Brain microvascular endothelial cell (primary cell): ENCODE results near the gene PIK3R6.

Source experiments
- DNase-seq: peaks from one replicate; pipeline ENCODE4 v3.0.0-alpha.2; 2020
- H3K27ac ChIP-seq: fragments of 250-450 bp; sonication (Bioruptor Pico); 2 replicates; pipeline ENCODE4 v1.5.1; 2020; ENCODE audit warnings: mild to moderate bottlenecking, moderate library complexity
- H3K27me3 ChIP-seq: fragments of 250-450 bp; sonication (Bioruptor Pico); replicated peaks from 2 replicates; pipeline ENCODE4 v1.5.1; 2020; ENCODE audit warnings: mild to moderate bottlenecking
- H3K36me3 ChIP-seq: fragments of 250-450 bp; sonication (Bioruptor Pico); replicated peaks from 2 replicates; pipeline ENCODE4 v1.5.1; 2020; ENCODE audit warnings: mild to moderate bottlenecking
- H3K4me3 ChIP-seq: 2 replicates; pipeline ENCODE4 v1.5.1; 2011; ENCODE audit warnings: low read depth, mild to moderate bottlenecking, control low read depth, low read length, moderate library complexity
- in situ Hi-C: cut with HindIII; loops from 2 replicates; pipeline ENCODE4 v1.10.0; 2017; ENCODE audit warnings: low sequenced_read_pairs, low pct_ligation_motif_present
- TF ChIP-seq, protein P1 (sequence below): IDR thresholded peaks from 2 replicates; pipeline ENCODE4 v1.5.1; 2011; ENCODE audit warnings: low read depth, mild to moderate bottlenecking, moderate library complexity, low read length, control low read depth, inconsistent platforms; ENCODE audit errors: missing control alignments

PIK3R6 gene

DNA sequence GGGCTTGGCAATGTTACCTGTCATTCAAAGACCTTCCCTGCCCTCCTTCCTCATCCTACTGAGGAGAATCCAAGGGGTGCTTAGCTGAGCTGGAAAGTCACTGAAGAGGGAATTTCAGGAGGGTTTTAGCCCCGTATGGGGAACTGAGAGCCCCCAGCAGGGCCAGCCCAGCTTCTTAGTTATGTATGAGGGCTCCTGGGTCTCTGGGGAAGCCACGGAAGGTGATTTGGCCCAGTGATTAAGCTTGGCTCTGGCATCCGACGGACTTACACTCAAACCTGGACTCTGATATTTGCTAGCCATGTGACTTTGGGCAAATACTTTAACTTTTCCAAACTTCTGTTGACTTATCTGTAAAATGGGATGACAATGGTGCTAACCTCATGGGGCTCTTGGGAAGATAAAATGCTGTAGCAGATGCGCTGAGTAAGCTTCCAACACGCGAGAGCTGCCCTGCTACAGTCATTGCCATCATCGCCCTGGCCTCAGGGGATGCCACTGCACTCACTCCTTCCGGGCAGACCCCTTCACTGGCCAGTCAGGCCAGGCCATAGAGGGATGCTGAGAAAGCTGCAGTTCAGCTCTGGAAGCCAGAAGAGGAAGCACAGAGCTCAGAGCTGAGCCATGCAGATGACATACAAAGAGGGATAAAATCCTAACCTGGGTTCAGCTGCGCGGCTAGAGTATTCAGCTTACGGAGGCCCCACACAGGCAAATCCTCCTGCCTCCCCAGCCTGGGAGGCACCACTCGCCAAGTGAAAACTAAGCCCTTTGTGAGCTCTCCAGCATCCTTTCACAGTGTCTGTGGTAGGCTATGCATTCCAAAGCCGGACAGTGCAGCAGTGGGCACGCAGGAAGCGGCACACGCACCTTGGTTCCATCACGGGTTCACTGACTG is 44.9 kb upstream of the PIK3R6 start:
- DNase-seq: no peak
- H3K27ac ChIP-seq: no peak overlapping the region
- no peaks in the 10 kb centered on the region for H3K36me3 ChIP-seq
- H3K4me3 ChIP-seq: no peak overlapping the region
- in situ Hi-C loops: no loop called here
- no peaks in the 10 kb centered on the region for H3K27me3 ChIP-seq
- TF ChIP-seq, protein P1, sequence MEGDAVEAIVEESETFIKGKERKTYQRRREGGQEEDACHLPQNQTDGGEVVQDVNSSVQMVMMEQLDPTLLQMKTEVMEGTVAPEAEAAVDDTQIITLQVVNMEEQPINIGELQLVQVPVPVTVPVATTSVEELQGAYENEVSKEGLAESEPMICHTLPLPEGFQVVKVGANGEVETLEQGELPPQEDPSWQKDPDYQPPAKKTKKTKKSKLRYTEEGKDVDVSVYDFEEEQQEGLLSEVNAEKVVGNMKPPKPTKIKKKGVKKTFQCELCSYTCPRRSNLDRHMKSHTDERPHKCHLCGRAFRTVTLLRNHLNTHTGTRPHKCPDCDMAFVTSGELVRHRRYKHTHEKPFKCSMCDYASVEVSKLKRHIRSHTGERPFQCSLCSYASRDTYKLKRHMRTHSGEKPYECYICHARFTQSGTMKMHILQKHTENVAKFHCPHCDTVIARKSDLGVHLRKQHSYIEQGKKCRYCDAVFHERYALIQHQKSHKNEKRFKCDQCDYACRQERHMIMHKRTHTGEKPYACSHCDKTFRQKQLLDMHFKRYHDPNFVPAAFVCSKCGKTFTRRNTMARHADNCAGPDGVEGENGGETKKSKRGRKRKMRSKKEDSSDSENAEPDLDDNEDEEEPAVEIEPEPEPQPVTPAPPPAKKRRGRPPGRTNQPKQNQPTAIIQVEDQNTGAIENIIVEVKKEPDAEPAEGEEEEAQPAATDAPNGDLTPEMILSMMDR: no peak

DNA sequence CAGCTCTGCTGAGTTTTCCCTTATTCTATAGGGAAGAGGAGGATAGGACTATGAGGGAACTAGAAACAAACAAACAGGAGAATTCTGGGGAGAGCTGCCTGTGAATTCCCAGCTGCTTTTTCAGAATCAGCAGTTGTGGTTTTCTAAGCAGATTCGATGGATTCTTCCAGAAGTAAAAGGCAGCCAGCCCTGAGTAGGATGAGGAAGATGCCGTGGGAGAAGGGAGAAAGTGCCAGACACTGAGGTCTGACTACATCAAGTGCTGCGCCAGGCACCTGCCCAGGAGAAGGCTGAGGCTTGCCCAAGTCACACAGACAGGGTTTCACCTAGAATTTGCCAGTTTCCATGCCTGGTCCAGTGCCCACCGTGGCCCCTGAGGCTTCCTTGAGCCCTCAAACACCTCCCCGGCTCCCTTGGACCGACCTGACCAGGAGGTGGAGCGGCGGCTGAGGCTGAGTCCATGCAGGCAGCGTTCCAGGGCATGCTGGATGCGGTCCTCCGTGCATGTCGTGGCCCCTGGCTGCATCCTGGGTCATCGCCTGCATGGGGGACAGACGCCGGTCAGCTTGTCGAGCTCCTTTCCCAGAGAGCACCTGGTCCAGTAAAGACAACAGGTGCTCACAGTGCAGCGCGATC is 43.6 kb upstream of the PIK3R6 start:
- Histone ChIP-seq H3K36me3 (no peaks in the 10 kb centered on the region), H3K4me3 (no peak overlapping the region), H3K27me3 (no peaks in the 10 kb centered on the region), H3K27ac (no peak overlapping the region)
- in situ Hi-C loops: no loop called here
- TF ChIP-seq, protein P1: no peak
- no peak for DNase-seq

DNA sequence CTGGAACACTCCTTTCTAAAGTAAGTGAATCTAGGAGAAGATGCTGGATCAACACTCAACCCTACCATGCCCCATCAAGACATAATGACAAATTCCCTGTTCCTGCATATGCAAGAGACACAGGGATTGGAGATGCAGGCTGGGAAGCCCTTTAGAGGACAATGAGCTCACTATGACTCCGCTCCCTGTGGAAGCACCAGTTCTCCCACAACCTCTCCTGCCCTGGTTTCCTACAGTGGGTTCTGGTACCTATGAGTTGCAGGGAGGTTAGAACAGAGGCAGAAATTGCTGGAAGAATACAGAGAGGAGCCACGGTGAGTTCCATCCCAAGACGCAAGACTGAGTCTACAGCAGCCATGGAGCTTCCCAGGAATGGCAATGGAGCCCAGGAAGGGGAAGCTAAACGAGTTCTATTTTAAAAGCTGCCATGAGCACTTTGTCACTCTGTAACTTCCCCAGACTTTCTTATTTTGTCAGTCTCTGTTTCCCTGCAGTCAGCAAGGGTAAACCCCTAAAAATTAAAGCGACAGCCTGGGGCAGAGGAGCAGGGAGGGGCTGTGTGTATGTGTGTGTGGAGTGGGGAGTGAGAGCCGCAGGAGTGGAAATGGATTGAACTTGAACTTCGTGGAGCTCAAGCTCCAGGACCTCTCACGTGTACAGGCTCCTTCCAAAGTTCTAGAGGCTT is 42.3 kb upstream of the PIK3R6 start:
- Histone ChIP-seq H3K27me3 (no peaks in the 10 kb centered on the region), H3K4me3 (no peak overlapping the region), H3K36me3 (no peaks in the 10 kb centered on the region), H3K27ac (no peak overlapping the region)
- TF ChIP-seq, protein P1: no peak
- DNase-seq: no peak
- in situ Hi-C loops: no loop called here

GRCh38 chr17:8905331-8905730 is 37.9 kb upstream of the PIK3R6 start:
- in situ Hi-C loops: no loop called here
- TF ChIP-seq, protein P1: no peak
- no peak overlapping the region for H3K4me3 ChIP-seq
- no peak overlapping the region for H3K27ac ChIP-seq
- H3K36me3 ChIP-seq: no peaks in the 10 kb centered on the region
- H3K27me3 ChIP-seq: peaks cover 1% of the 10 kb centered on the region
- no peak for DNase-seq

- peaks cover 1% of the 10 kb centered on the region for H3K27me3 ChIP-seq
- no peak overlapping the region for H3K27ac ChIP-seq
- no peak for DNase-seq
- no peak overlapping the region for H3K4me3 ChIP-seq
- H3K36me3 ChIP-seq: no peaks in the 10 kb centered on the region
- TF ChIP-seq, protein P1: no peak
- in situ Hi-C loops: no loop called here
Observed at GRCh38 chr17:8904686-8905085, 37.2 kb upstream of the PIK3R6 start.
